Measurements from ENCODE around the gene CAMK2N1. TPM values are rescaled to one million over a fixed set of nuclear protein-coding genes. Genes with fewer than 3 reads are reported as not detected.

Gene CAMK2N1
- total and polyA plus RNA-seq, 2 of the 8 experiments (the other 6 are each of a cell fraction or from before 2014, with no cell fraction given) = 2.3 to 5.6 TPM

DNA sequence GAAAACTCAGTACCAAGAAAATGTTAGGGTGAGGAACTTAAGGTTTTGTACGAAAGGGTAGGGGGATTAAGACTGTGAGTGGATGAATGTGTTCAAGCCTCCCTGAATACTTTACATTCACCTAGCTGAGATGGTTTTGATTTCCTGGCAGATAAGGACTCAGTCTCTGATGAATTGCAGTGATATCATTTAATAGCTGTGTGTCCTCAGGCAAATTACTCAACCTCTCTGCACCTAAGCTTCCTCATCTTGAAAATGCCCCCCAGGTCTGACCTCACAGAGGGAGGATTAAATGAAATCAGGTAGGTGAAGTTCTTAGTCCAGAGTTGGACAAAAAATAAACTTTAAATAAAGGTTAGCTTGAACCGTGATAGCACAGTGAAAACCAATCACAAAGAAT lies 48.4 kb downstream of the CAMK2N1 start:
- Histone ChIP-seq H3K27me3 (replicated peaks in 1 of 4; ENCODE audit: control insufficient read depth in 3 of 4, extremely low read depth in 1 of 4, insufficient read depth in 3 of 4, low read length in 3 of 4) (peaks cover 0 to 11% (median 1%) of the 10 kb centered on the region in 4 experiments; a peak in 4 of 7 replicates), H2AK5ac (ENCODE audit: low read depth, low read length) (no peak overlapping the region), H2BK12ac (ENCODE audit: low read depth, low read length) (no peak overlapping the region), H3K9ac (replicated peaks in 1 of 4; ENCODE audit: extremely low read depth in 1 of 4, low read depth in 3 of 4, low read length in 3 of 4) (no peak overlapping the region), H3K79me1 (ENCODE audit: low read depth, low read length) (no peaks in the 10 kb centered on the region), H3K4me3 (ENCODE audit: extremely low read depth in 1 of 4, insufficient read depth in 2 of 4, low read depth in 3 of 4, low read length in 4 of 4) (no peak overlapping the region), H4K8ac (ENCODE audit: extremely low read depth, insufficient read depth, low read length) (no peak overlapping the region), H4K5ac (ENCODE audit: insufficient read length, low read depth, low read length) (no peak overlapping the region), H3K4ac (replicated peaks; ENCODE audit: insufficient read length, low read depth, low read length) (no peak overlapping the region), H2BK5ac (ENCODE audit: low read depth, low read length) (no peak overlapping the region), H2BK20ac (ENCODE audit: low read length) (no peak overlapping the region), H3K56ac (replicated peaks; ENCODE audit: insufficient read length, low read depth, low read length) (no peak overlapping the region), H3K36me3 (ENCODE audit: control insufficient read depth in 2 of 4, insufficient read depth in 4 of 4, low read length in 3 of 4) (no peaks in the 10 kb centered on the region), H3K4me1 (replicated peaks in 1 of 4; ENCODE audit: control insufficient read depth in 3 of 4, insufficient read depth in 4 of 4, low read length in 3 of 4) (no peaks in the 10 kb centered on the region; a peak in 1 of 7 replicates), H3K4me2 (ENCODE audit: insufficient read depth in 1 of 2, low read depth in 2 of 2, low read length in 2 of 2) (no peak overlapping the region), H4K91ac (replicated peaks; ENCODE audit: insufficient read length, low read length) (no peak overlapping the region), H3K27ac (ENCODE audit: low read depth, low read length) (no peak overlapping the region), H3K23me2 (ENCODE audit: low read depth, low read length) (no peaks in the 10 kb centered on the region), H2BK15ac (ENCODE audit: low read length) (no peak overlapping the region), H2BK120ac (replicated peaks; ENCODE audit: low read depth, low read length) (no peak overlapping the region), H3K18ac (ENCODE audit: extremely low read depth, low read length) (no peak overlapping the region), H3K79me2 (ENCODE audit: control insufficient read depth in 1 of 2, insufficient read depth in 2 of 2, low read length in 2 of 2) (no peaks in the 10 kb centered on the region), H3K9me3 (ENCODE audit: insufficient read depth in 2 of 2, low read depth in 1 of 2, low read length in 1 of 2) (no peaks in the 10 kb centered on the region), H4K20me1 (replicated peaks in 1 of 2; ENCODE audit: control insufficient read depth in 1 of 2, insufficient read depth in 2 of 2, low read length in 2 of 2) (no peaks in the 10 kb centered on the region), H3K14ac (ENCODE audit: insufficient read length) (no peak overlapping the region), H2AFZ (ENCODE audit: low read length) (no peak overlapping the region), H3K23ac (ENCODE audit: insufficient read length) (no peak overlapping the region)
- whole genome bisulfite sequencing, 2 experiments (ENCODE audit: extremely low coverage in 1 of 2, insufficient coverage in 1 of 2, insufficient read length in 1 of 2, insufficient replicate concordance in 2 of 2, low coverage in 1 of 2, low lambda C conversion rate in 2 of 2, missing lambda C conversion rate in 1 of 2) = 63% methylated on average over 2 of the region's 2 CpGs; no CpG with 5 or more reads in 1 of the 2 experiments
- ChIA-PET CTCF (ENCODE audit: partially characterized antibody) (interaction anchor here (0.7 to 0.9 kb wide), 3 partner anchors 9 to 76 kb away, joined by 3 read pairs; no protein-coding TSS in a partner anchor), POLR2A (ENCODE audit: partially characterized antibody) (no interaction called here)
- FAIRE-seq = no peak
- DNase-seq (ENCODE audit: low read depth in 1 of 2, low spot score in 2 of 2) = no peak
- TF ChIP-seq, protein P1, sequence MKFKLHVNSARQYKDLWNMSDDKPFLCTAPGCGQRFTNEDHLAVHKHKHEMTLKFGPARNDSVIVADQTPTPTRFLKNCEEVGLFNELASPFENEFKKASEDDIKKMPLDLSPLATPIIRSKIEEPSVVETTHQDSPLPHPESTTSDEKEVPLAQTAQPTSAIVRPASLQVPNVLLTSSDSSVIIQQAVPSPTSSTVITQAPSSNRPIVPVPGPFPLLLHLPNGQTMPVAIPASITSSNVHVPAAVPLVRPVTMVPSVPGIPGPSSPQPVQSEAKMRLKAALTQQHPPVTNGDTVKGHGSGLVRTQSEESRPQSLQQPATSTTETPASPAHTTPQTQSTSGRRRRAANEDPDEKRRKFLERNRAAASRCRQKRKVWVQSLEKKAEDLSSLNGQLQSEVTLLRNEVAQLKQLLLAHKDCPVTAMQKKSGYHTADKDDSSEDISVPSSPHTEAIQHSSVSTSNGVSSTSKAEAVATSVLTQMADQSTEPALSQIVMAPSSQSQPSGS (IDR thresholded peaks at IDR 0.05; ENCODE audit: low read length) = no peak
- TF ChIP-seq GTF2F1 (IDR thresholded peaks at IDR 0.05; ENCODE audit: borderline replicate concordance, low read depth, low read length) (no peak), TCF12 (IDR thresholded peaks at IDR 0.05; ENCODE audit: low read depth, low read length) (no peak), KDM5A (IDR thresholded peaks at IDR 0.05; ENCODE audit: low read length) (no peak), CTBP2 (IDR thresholded peaks at IDR 0.05; ENCODE audit: borderline replicate concordance, insufficient read depth, insufficient read length, low read length) (no peak), SAP30 (IDR thresholded peaks at IDR 0.05; ENCODE audit: insufficient read depth, insufficient replicate concordance, low read length) (no peak)
- TF ChIP-seq, protein P2, sequence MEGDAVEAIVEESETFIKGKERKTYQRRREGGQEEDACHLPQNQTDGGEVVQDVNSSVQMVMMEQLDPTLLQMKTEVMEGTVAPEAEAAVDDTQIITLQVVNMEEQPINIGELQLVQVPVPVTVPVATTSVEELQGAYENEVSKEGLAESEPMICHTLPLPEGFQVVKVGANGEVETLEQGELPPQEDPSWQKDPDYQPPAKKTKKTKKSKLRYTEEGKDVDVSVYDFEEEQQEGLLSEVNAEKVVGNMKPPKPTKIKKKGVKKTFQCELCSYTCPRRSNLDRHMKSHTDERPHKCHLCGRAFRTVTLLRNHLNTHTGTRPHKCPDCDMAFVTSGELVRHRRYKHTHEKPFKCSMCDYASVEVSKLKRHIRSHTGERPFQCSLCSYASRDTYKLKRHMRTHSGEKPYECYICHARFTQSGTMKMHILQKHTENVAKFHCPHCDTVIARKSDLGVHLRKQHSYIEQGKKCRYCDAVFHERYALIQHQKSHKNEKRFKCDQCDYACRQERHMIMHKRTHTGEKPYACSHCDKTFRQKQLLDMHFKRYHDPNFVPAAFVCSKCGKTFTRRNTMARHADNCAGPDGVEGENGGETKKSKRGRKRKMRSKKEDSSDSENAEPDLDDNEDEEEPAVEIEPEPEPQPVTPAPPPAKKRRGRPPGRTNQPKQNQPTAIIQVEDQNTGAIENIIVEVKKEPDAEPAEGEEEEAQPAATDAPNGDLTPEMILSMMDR (IDR thresholded peaks at IDR 0.05; ENCODE audit: control extremely low read depth in 1 of 3, insufficient read depth in 1 of 3, low read depth in 1 of 3, low read length in 3 of 3) = no peak

Data from H1 (cell line).